HEK293 (cell line): Measurements from ENCODE around the gene THAP2.

ENCODE experiments used
- CTCF ChIA-PET: fragments of 350-600 bp; formaldehyde crosslinking; extraction: SDS; loops from one replicate; lab custom pipeline; 2021; ENCODE audit warnings: antibody characterized with exemption; lab: Yijun Ruan, JAX
- POLR2A ChIA-PET: fragments of 300-600 bp; formaldehyde crosslinking; extraction: SDS; loops from one replicate; lab custom pipeline; 2020; ENCODE audit warnings: antibody characterized with exemption, inconsistent platforms; lab: Yijun Ruan, JAX
- H3K27ac ChIP-seq: fragments of 200-500 bp; sonication (Bioruptor generic); 2 replicates; pipeline ENCODE4 v1.5.1; 2014; ENCODE audit warnings: low read depth, low read length, control low read depth, inconsistent platforms; ENCODE audit errors: extremely low read depth
- H3K36me3 ChIP-seq, 2 experiments: fragments of 200-500 bp in 1 of 2; sonication (Bioruptor generic) in 1 of 2; 1 replicate in 1 of 2; 2 replicates in 1 of 2; pipeline ENCODE4 v1.5.1; 2014 to 2017; ENCODE audit warnings: inconsistent platforms in 2 of 2, low read length in 2 of 2; ENCODE audit not compliant: control insufficient read depth in 2 of 2, insufficient read depth in 1 of 2
- H3K4me1 ChIP-seq: fragments of 200-500 bp; sonication (Bioruptor generic); 2 replicates; pipeline ENCODE4 v1.5.1; 2014; ENCODE audit warnings: mild to moderate bottlenecking, low read length, inconsistent platforms; ENCODE audit not compliant: control insufficient read depth, insufficient read depth
- H3K4me3 ChIP-seq: 2 replicates; pipeline ENCODE4 v1.5.1; 2011; ENCODE audit warnings: low read depth, mild to moderate bottlenecking, control low read depth, low read length, moderate library complexity
- H3K9me3 ChIP-seq: fragments of 200-500 bp; sonication (Bioruptor generic); 2 replicates; pipeline ENCODE4 v1.5.1; 2014; ENCODE audit warnings: low read depth, low read length, inconsistent platforms; ENCODE audit not compliant: control insufficient read depth, insufficient read depth
- FEZF1 ChIP-seq: fragments of 450-650 bp; formaldehyde crosslinking; IDR thresholded peaks from 2 replicates; pipeline ENCODE4 v1.5.1; 2016; ENCODE audit warnings: missing biosample characterization, missing genetic modification characterization
- INSM2 ChIP-seq: fragments of 450-650 bp; formaldehyde crosslinking; IDR thresholded peaks from 2 replicates; pipeline ENCODE4 v1.5.1; 2016; ENCODE audit warnings: missing biosample characterization, missing genetic modification characterization
- KLF16 ChIP-seq: fragments of 450-650 bp; formaldehyde crosslinking; IDR thresholded peaks from 2 replicates; pipeline ENCODE4 v1.5.1; 2017; ENCODE audit warnings: missing biosample characterization, missing genetic modification characterization
- MZF1 ChIP-seq: fragments of 450-650 bp; formaldehyde crosslinking; IDR thresholded peaks from 2 replicates; pipeline ENCODE4 v1.5.1; 2017; ENCODE audit warnings: missing biosample characterization, missing genetic modification characterization, borderline replicate concordance
- PBX3 ChIP-seq: sonication (generic); formaldehyde crosslinking; IDR thresholded peaks from 2 replicates; pipeline ENCODE4 v1.8.1; 2022; ENCODE audit warnings: mild to moderate bottlenecking, moderate library complexity, missing genetic modification reagents
- PRDM1 ChIP-seq: fragments of 450-650 bp; formaldehyde crosslinking; IDR thresholded peaks from 2 replicates; pipeline ENCODE4; 2016; ENCODE audit warnings: missing biosample characterization, missing genetic modification characterization
- ZBTB26 ChIP-seq: fragments of 450-650 bp; formaldehyde crosslinking; optimal IDR thresholded peaks from 2 replicates; pipeline ENCODE3; 2016; ENCODE audit warnings: missing biosample characterization, mild to moderate bottlenecking, missing genetic modification characterization
- ZFP3 ChIP-seq: fragments of 450-650 bp; formaldehyde crosslinking; IDR thresholded peaks from 2 replicates; pipeline ENCODE4 v1.5.1; 2016; ENCODE audit warnings: low read depth, missing biosample characterization, missing genetic modification characterization
- ZIC2 ChIP-seq: fragments of 450-650 bp; formaldehyde crosslinking; IDR thresholded peaks from 2 replicates; pipeline ENCODE4 v1.5.1; 2016; ENCODE audit warnings: missing biosample characterization, missing genetic modification characterization
- ZNF184 ChIP-seq: fragments of 450-650 bp; IDR thresholded peaks from 2 replicates; pipeline ENCODE4 v1.5.1; 2018; ENCODE audit warnings: missing biosample characterization, mild to moderate bottlenecking, missing genetic modification characterization
- ZNF324 ChIP-seq: fragments of 450-650 bp; formaldehyde crosslinking; IDR thresholded peaks from 2 replicates; pipeline ENCODE4 v1.5.1; 2016; ENCODE audit warnings: missing biosample characterization, missing genetic modification characterization
- ZNF341 ChIP-seq: fragments of 450-650 bp; formaldehyde crosslinking; IDR thresholded peaks from 2 replicates; pipeline ENCODE4; 2016; ENCODE audit warnings: low read depth, missing biosample characterization, missing genetic modification characterization
- ZNF391 ChIP-seq: fragments of 450-650 bp; formaldehyde crosslinking; IDR thresholded peaks from 2 replicates; pipeline ENCODE4 v1.5.1; 2016; ENCODE audit warnings: low read depth, missing biosample characterization, missing genetic modification characterization, borderline replicate concordance
- ZNF433 ChIP-seq: fragments of 450-650 bp; formaldehyde crosslinking; IDR thresholded peaks from 2 replicates; pipeline ENCODE4 v1.5.1; 2016; ENCODE audit warnings: missing biosample characterization, missing genetic modification characterization, low read depth
- ZNF596 ChIP-seq: fragments of 450-650 bp; IDR thresholded peaks from 2 replicates; pipeline ENCODE4 v1.5.0; 2018; ENCODE audit warnings: missing biosample characterization, mild to moderate bottlenecking, missing genetic modification characterization, moderate library complexity
- ZNF610 ChIP-seq: fragments of 450-650 bp; formaldehyde crosslinking; IDR thresholded peaks from 2 replicates; pipeline ENCODE4 v1.5.1; 2016; ENCODE audit warnings: missing biosample characterization, missing genetic modification characterization, borderline replicate concordance
- ZNF645 ChIP-seq: fragments of 450-650 bp; formaldehyde crosslinking; IDR thresholded peaks from 2 replicates; pipeline ENCODE4; 2016; ENCODE audit warnings: missing biosample characterization, missing genetic modification characterization
- ZNF701 ChIP-seq: fragments of 450-650 bp; formaldehyde crosslinking; IDR thresholded peaks from 2 replicates; pipeline ENCODE4 v1.5.1; 2016; ENCODE audit warnings: missing biosample characterization, missing genetic modification characterization
- ZNF76 ChIP-seq: fragments of 450-650 bp; formaldehyde crosslinking; IDR thresholded peaks from 2 replicates; pipeline ENCODE4; 2016; ENCODE audit warnings: low read depth, missing biosample characterization, missing genetic modification characterization, borderline replicate concordance
- ZNF830 ChIP-seq: fragments of 450-650 bp; IDR thresholded peaks from 2 replicates; pipeline ENCODE4 v1.5.0; 2018; ENCODE audit warnings: missing biosample characterization, missing genetic modification characterization, low read depth, mild to moderate bottlenecking, moderate library complexity
- ZXDB ChIP-seq: fragments of 450-650 bp; formaldehyde crosslinking; IDR thresholded peaks from 2 replicates; pipeline ENCODE4 v1.5.1; 2016; ENCODE audit warnings: missing biosample characterization, missing genetic modification characterization
- TF ChIP-seq, protein P1 (sequence below): fragments of 450-650 bp; formaldehyde crosslinking; IDR thresholded peaks from 2 replicates; pipeline ENCODE4 v1.5.1; 2016; ENCODE audit warnings: missing biosample characterization, missing genetic modification characterization

Gene THAP2

GRCh38 chr12:71671816-71672215, 7.7 kb downstream of the THAP2 start:
- H3K9me3 ChIP-seq, result no peaks in the 10 kb centered on the region
- no peak overlapping the region for H3K27ac ChIP-seq
- CTCF ChIA-PET, result no interaction called here
- no peak overlapping the region for H3K4me3 ChIP-seq
- TF ChIP-seq PRDM1 (tag by site-specific recombination) (0 out of 2 replicates have a peak, but pooled peaks have one; percentile 32), FEZF1 (tag by site-specific recombination) (peak; percentile 58; the same call in 1 of the 2 replicates), ZNF341 (tag by site-specific recombination) (no peak), INSM2 (tag by site-specific recombination) (no peak), ZXDB (tag by site-specific recombination) (peak; percentile 40; the same call in 1 of the 2 replicates), PBX3 (CRISPR knock-in tag) (no peak)
- no peaks in the 10 kb centered on the region for H3K36me3 ChIP-seq
- peaks cover 23% of the 10 kb centered on the region for H3K4me1 ChIP-seq
- POLR2A ChIA-PET, result interaction anchor here (1.1 kb wide), 1 partner anchor 14 kb away, joined by 4 read pairs; the partner anchor contains the start of gene TMEM19

DNA sequence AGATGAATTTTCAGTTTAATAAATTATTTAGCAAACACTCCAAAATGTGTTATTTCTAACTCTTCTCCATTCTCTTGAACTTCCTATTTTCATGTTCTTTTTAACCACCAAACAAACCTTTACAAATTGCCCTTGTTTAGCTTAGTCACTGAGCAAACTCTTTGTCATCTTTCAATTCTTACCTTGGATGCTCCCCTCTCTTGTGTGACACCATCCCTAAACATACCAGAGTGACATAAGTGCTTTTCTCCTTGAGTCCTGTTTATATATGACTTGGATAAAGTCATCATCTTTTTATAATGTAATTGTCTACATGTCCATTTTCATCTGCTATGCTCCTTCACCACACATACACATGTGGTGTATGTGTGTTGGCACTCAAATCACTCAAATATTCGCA, 18.4 kb downstream of the THAP2 start:
- POLR2A ChIA-PET, result no interaction called here

DNA sequence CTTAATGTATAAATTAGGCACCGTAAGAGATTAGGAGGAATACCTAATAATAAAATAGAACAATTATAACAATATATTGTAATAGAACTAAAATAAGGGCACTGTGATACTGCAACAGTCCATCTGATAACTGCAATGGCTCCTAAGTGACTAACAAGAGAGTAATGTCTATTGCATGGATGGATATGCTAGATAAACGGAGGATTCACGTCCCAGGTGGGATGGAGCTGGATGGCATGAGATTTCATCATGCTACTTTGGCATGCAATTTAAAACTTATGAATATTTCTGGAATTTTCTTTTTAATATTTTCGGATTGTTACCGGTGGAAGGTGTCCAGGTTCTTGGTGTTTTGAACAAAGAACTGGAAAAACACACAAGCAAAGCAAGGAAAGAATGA, 19.5 kb downstream of the THAP2 start:
- Histone ChIP-seq H3K9me3 (no peaks in the 10 kb centered on the region), H3K36me3 (no peaks in the 10 kb centered on the region), H3K27ac (no peak overlapping the region), H3K4me3 (no peak overlapping the region), H3K4me1 (no peaks in the 10 kb centered on the region)
- POLR2A ChIA-PET, result interaction anchor here (5.1 kb wide), 1 partner anchor 20 kb away, joined by 90 read pairs; the partner anchor contains the start of genes THAP2 and ZFC3H1
- CTCF ChIA-PET, result interaction anchor here (1.1 kb wide), 1 partner anchor 9 kb away, joined by 3 read pairs; no protein-coding TSS in a partner anchor
- TF ChIP-seq ZNF324 (tag by site-specific recombination) (no peak), ZNF391 (tag by site-specific recombination) (no peak), ZNF645 (tag by site-specific recombination) (no peak), ZNF596 (no peak), ZNF341 (tag by site-specific recombination) (no peak), ZIC2 (tag by site-specific recombination) (no peak), ZNF830 (tag by site-specific recombination) (no peak), ZNF76 (tag by site-specific recombination) (no peak), KLF16 (tag by site-specific recombination) (no peak), ZNF184 (tag by site-specific recombination) (no peak), ZFP3 (tag by site-specific recombination) (no peak)

More for the DNA sequence above, 18.4 kb downstream of the THAP2 start:
- CTCF ChIA-PET, result no interaction called here
- no peaks in the 10 kb centered on the region for H3K9me3 ChIP-seq
- TF ChIP-seq ZXDB (tag by site-specific recombination) (no peak), MZF1 (tag by site-specific recombination) (no peak), ZNF433 (tag by site-specific recombination) (no peak), ZNF701 (tag by site-specific recombination) (no peak), ZBTB26 (tag by site-specific recombination) (no peak), ZNF610 (no peak)
- TF ChIP-seq, protein P1, sequence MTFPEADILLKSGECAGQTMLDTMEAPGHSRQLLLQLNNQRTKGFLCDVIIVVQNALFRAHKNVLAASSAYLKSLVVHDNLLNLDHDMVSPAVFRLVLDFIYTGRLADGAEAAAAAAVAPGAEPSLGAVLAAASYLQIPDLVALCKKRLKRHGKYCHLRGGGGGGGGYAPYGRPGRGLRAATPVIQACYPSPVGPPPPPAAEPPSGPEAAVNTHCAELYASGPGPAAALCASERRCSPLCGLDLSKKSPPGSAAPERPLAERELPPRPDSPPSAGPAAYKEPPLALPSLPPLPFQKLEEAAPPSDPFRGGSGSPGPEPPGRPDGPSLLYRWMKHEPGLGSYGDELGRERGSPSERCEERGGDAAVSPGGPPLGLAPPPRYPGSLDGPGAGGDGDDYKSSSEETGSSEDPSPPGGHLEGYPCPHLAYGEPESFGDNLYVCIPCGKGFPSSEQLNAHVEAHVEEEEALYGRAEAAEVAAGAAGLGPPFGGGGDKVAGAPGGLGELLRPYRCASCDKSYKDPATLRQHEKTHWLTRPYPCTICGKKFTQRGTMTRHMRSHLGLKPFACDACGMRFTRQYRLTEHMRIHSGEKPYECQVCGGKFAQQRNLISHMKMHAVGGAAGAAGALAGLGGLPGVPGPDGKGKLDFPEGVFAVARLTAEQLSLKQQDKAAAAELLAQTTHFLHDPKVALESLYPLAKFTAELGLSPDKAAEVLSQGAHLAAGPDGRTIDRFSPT (tag by site-specific recombination), result no peak
- no peak overlapping the region for H3K27ac ChIP-seq
- no peak overlapping the region for H3K4me3 ChIP-seq
- H3K36me3 ChIP-seq, result no peaks in the 10 kb centered on the region
- H3K4me1 ChIP-seq, result no peaks in the 10 kb centered on the region
